Tongue (tissue), 3 donors: Measurements from ENCODE around the gene ATR. TPM values are rescaled to one million over a fixed set of nuclear protein-coding genes. Genes with fewer than 3 reads are reported as not detected.
"Not testable (repeated sequence)": the region's sequence is repeated elsewhere in the genome, so short reads cannot be mapped to it uniquely, and the experiment has no call there.

Experiments used
- DNase-seq: peaks from one replicate; pipeline ENCODE4 v3.0.0-alpha.2; 2015
- small RNA-seq: library from RNA; depleted of rRNA; stranded (forward); fragments of <200 nt; gene quantifications from one replicate; pipeline ENCODE3, GENCODE V24; 2014; ENCODE audit warnings: low replicate concordance
- total RNA-seq: library from RNA; depleted of rRNA; stranded (reverse); fragments of >200 nt; gene quantifications from one replicate; pipeline ENCODE4 v1.2.3, GENCODE V29; 2014

Gene ATR
- total RNA-seq, 1 donor from 2014 or later: 28.8 TPM

- DNase-seq: peak; percentile 97
Observed at GRCh38 chr3:142447852-142448823, 130.4 kb downstream of the ATR start, which contains the start of gene XRN1. Gene XRN1 (minus strand): TSS chr3:142448037. CDS start chr3:142447944, 93 bp downstream.

DNA sequence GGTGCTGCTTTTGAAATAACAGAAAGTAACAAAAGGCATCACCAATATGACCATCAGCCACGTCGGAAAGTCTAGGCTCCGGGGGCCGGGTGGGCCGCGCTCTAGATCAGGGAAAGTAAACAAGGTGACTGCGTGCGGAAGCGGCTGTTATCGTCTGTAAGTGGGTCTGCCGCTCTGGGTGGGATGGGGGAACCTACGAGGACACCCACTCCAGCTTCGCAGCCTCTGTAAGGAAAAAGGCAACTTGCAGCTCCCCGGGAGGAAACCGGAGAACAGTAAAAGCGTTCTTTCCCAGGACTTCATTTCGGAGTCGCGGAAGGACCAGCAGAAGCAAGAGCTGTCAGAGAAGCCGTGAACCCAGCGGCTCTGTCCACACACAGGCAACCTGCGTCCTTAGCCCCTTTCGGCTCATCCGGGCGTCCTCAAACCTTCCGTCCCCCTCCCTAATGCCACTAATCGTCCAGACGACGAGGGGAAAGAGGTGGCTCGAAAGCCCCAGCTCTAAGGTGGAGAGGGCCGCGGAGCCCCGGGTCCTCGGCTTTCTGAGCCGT is 131.2 kb downstream of the ATR start:
- peak; percentile 68 for DNase-seq

- peak; percentile 3 for DNase-seq
Observed at GRCh38 chr3:142445816-142446254, 132.7 kb downstream of the ATR start.

DNA sequence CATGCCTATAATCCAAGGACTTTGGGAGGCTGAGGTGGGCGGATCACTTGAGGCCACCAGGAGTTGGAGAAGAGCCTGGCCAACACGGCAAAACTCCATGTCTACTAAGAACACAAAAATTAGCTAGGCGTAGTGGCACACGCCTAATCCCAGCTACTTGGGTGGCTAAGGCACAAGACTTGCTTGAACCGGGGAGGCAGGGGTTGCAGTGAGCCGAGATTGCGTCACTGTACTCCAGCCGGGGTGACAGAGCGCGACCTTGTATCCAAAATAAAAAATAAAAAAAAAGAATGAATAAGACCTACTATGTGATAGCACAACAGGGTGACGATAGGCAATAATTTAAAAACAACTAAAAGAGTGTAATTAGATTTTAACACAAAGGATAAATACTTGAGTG is 134.2 kb downstream of the ATR start:
- DNase-seq: no peak

DNA sequence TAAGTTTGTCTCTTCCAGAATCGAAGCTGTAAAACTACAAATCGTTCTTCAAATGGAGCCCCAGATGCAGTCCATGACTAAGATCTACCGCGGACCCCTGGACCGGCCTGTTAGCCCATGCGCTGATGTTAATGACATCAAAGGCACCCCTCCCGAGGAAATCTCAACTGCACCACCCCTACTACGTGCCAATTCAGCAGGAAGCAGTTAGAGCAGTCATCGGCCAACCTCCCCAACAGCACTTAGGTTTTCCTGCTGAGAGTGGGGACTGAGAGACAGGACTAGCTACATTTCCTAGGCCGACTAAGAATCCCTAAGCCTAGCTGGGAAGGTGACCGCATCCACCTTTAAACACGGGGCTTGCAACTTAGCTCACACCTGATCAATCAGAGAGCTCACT is 135.5 kb downstream of the ATR start:
- not testable (repeated sequence) for DNase-seq

DNA sequence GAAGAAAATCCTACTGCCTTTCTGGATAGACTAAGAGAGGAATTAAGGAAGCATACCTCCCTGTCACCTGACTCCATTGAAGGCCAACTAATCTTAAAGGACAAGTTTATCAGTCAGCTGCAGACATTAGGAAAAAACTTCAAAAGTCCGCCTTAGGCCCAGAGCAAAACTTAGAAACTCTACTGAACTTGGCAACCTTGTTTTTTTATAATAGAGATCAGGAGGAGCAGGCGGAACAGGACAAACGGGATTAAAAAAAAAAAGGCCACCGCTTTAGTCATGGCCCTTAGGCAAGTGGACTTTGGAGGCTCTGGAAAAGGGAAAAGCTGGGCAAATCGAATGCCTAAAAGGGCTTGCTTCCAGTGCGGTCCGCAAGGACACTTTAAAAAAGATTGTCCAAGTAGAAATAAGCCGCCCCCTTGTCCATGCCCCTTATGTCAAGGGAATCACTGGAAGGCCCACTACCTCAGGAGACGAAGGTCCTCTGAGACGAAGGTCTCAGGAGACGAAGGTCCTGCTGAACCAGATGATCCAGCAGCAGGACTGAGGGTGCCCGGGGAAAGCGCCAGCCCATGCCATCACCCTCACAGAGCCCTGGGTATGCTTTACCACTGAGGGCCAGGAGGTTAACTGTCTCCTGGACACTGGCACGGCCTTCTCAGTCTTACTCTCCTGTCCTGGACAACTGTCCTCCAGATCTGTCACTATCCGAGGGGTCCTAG is 138.9 kb downstream of the ATR start:
- not testable (repeated sequence) for DNase-seq

DNA sequence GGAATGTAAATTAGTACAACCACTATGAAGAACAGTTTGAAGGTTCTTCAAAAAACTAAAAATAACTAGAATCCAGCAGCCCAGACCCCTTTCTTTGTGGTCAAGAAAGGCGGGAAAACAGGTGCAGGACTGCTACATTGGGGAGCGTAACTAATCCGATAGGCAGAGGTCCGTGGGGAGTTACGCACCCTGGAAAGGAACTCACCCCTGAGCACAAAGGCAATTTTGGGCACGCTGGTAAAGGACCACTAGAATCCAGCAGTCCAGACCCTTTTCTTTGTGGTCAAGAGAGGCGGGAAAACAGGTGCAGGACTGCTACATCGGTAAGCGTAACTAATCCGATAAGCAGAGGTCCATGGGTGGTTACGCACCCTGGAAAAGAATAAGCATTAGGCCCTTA is 140.4 kb downstream of the ATR start:
- DNase-seq: not testable (repeated sequence)

GRCh38 chr3:142436951-142437585 is 141.5 kb downstream of the ATR start:
- DNase-seq: no peak

- no peak for DNase-seq
Observed at GRCh38 chr3:142434503-142434902, 144.0 kb downstream of the ATR start.

GRCh38 chr3:142433110-142433509 is 145.4 kb downstream of the ATR start:
- DNase-seq: no peak

- no peak for DNase-seq
Observed at GRCh38 chr3:142429582-142429981, 149.0 kb downstream of the ATR start.

GRCh38 chr3:142424754-142425153 is 153.8 kb downstream of the ATR start:
- DNase-seq: no peak

- DNase-seq: no peak
Observed at GRCh38 chr3:142418926-142419592, 159.5 kb downstream of the ATR start.

- no peak for DNase-seq
Observed at GRCh38 chr3:142417302-142417701, 161.2 kb downstream of the ATR start.

- DNase-seq: not testable (repeated sequence)
Observed at GRCh38 chr3:142400537-142400936, 178.0 kb downstream of the ATR start.

Small RNA genes lying within 50 kb of the gene (small RNA-seq; reads per million reads assigned to genes)
- gene RNA5SP143 (0.06 reads per million), gene RNU1-100P (0.06 reads per million), gene RNU6-1294P (not detected)

Other genes starting within 250 kb of the ATR start
- 58.0 TPM for gene XRN1, start 130.7 kb downstream of the ATR start, total RNA-seq
- gene PLS1, start 17.7 kb upstream of the ATR start, total RNA-seq: 1.4 TPM
- gene TRPC1, start 145.3 kb upstream of the ATR start, total RNA-seq: 28.9 TPM